ENCODE results near the gene FAM171A1.
A peak's percentile ranks its signal among the peaks of the same experiment; 100 is the strongest.

Gene FAM171A1

DNA sequence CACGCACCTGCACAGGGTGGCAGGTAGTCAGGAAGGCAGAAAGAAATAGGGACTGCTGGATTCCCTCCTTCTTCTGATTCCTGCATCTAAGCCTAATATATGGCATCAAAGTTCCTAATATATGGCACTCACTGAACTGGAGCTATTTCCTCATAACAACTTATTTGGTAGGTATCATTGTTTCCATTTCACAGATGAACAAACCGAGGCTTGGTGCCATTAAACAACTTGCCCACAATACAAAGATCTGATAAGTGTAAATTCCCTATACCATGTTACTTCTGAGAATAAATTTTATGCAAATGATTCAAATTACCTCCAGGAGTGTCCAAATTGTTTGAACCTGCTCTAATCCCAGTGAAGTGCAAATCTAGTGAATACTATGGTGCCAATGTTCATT, 2.1 kb upstream of the FAM171A1 start:
- no peak for DNase-seq

GRCh38 chr10:15370212-15370855, 755 bp downstream of the FAM171A1 start:
- peak; percentile 7 for DNase-seq

- DNase-seq: no peak
Measured at GRCh38 chr10:15369256-15370211, 1.6 kb downstream of the FAM171A1 start.

GRCh38 chr10:15368101-15368855, 2.8 kb downstream of the FAM171A1 start:
- no peak for DNase-seq

DNA sequence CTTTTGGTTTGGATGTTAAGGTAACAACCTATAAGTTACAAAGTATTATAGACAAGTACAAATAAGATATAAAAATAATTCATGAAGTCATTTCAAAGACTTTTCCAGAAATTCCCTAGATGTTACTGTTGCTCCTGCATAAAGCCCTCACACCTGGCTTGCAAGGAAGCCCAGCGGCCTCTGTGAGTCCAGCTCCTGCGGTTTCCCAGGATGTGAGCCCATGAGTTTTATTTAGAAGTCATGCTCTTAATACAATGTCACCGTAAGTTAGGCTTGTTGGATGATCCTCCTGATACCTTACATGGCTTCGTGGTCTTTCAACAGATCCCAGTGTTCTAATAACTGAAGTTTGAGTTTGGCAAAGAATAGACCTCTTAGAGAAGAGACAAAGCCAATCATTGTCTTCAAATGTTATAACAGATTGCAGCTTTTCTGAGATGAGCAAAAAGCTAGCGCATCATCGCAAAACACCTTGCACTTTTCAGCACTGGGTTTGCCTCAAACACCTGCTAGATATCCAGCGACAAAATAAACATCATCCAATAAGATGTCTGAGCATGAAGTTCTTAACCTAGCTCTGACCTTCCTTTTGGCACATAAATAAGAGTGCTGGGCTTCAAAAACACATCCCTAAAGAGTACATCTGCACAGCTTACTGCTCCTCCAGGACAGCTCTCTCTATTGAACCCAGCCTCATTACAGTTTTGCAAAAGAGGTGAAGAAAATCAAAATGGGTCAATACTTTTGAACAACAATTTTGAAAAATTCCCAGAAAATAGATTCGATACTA, 3.6 kb downstream of the FAM171A1 start:
- DNase-seq: no peak

DNA sequence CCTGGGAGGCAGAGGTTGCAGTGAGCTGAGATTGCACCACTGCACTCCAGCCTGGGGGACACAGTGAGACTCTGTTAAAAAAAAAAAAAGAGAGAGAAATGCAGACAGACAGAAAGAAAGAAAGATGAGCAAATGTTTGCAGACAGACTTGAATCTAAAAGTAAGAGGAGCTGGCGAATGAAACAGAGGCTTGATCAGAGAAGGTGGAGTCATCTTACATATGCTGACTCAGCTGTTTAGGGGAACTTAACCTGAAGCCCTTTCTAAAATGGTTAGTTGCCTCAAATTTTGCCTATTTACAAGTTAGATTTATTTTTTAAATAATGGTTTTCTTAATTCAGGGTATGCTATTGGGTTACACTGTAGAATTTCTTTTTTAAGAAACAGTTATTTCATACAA, 5.4 kb downstream of the FAM171A1 start:
- no peak for DNase-seq

GRCh38 chr10:15364001-15364400, 7.1 kb downstream of the FAM171A1 start:
- no peak for DNase-seq

GRCh38 chr10:15363031-15363430, 8.1 kb downstream of the FAM171A1 start:
- no peak for DNase-seq

DNA sequence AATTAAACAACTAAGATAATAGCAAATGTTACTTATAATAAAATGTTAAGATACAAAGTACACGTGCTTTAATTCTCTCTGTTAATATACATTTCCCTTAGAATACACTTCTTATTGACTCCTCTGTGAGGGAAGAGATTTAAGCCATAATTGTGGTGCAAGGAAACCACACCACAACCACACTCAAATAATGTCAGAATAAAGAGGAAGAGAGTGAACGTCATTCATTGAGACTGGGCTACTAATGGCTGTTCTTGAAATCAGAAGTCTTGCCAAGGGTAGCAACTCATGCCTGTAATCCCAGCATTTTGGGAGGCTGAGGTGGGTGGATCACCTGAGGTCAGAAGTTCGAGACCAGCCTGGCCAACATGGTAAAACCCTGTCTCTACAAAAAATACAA, 10.0 kb downstream of the FAM171A1 start:
- no peak for DNase-seq

GRCh38 chr10:15360566-15360965, 10.5 kb downstream of the FAM171A1 start:
- DNase-seq: no peak

GRCh38 chr10:15353471-15354017, 17.5 kb downstream of the FAM171A1 start:
- DNase-seq: no peak

GRCh38 chr10:15352836-15353235, 18.3 kb downstream of the FAM171A1 start:
- DNase-seq: no peak

DNA sequence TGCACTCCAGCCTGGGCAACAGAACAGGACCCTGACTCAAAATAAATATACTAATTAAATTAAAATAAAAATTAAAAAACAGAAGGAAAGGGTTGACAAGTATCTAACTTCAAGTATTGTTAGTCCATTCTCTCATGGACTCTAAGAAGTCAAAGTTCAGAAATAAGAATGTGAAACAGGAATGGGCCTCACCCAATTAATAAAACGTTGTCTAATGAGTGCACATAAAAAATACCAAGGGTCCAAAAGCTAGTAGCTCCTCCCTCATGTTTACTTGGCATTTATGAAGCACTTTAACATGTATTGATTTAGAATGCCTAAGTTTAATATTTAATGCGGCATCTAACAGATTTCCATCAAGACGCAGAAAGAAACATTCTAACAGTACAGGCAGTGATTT, 18.9 kb downstream of the FAM171A1 start:
- no peak for DNase-seq

DNA sequence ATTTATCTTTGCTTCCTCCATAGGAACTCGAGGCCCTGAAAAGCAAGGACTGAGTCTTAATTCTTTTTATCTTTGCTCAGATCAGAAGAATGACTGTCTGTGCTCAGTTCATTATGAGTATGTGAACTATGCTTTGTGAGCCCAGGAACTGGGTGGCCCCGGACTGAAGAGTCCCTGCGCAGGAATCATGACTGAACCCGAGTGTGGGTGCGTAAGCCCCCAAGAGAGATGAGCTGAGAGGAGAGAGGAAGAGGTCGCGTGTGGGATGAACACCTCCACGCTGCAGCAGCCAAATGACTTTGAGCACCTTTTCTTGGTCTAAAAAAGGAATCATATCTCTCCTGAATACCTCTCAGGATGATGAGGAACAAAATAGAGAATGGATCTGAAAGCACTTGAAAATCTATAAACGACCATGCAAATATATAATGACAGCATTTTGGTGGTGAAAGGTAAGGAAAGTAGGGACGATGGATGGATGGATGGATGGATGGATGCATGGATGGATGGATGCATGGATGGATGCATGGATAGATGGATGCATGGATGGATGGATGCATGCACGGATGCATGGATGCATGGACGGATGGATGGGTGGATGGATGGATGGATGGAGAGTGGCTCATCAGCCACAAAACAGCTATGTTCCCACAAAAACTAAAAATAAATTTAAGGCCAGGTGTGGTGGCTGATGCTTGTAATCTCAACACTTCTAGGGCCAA, 19.8 kb downstream of the FAM171A1 start:
- DNase-seq: no peak

GRCh38 chr10:15349112-15349511, 22.0 kb downstream of the FAM171A1 start:
- DNase-seq: no peak

DNA sequence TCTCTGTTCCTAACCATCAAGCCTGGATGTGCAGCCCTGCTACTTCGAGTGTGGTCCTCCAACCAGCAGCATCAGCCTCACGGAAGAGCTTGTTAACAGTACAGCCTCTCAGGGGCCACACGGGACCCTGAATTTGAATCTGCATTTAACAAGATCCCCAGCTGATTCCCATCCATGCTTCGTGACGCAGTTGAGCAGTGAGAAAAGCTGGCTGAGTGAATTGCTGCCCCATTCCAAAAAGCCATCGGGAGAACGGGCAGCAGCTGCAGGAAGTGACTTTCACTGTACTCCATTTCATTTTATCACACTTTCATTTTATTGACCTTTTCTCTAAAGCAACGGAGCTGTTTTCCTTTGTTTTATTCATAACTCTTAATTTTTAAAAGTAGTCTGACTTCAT, 22.5 kb downstream of the FAM171A1 start:
- no peak for DNase-seq

DNA sequence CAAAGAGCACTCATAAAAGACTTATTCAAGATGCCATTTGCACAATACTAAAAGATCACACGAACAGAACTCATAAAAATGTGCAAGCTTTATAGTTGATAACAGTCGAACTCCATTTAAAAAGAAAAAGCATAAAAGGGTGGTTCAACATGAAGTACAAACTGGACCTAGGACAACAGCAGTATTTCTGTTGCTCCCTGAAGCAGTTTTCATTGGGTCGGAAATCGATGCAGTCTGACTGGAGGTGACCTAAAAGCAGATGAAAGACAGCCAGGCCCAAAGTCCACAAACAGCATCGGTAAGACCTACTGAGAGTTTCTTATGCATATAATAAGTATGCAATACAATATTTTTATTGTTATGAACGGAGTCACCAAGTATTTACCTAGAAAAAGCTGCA, 23.9 kb downstream of the FAM171A1 start:
- no peak for DNase-seq

- no peak for DNase-seq
Measured at GRCh38 chr10:15346440-15347141, 24.5 kb downstream of the FAM171A1 start.

GRCh38 chr10:15345450-15345849, 25.6 kb downstream of the FAM171A1 start:
- no peak for DNase-seq

GRCh38 chr10:15344876-15345285, 26.2 kb downstream of the FAM171A1 start:
- DNase-seq: no peak

Measured in CD4-positive, alpha-beta T cell treated with Interleukin-17A for 4 hours (primary cell).